Liver (tissue), 3 donors: ENCODE results near the gene AKAP7.
"Not testable (repeated sequence)": the region's sequence is repeated elsewhere in the genome, so short reads cannot be mapped to it uniquely, and the experiment has no call there.

Experiments
- EGR1 ChIP-seq, 2 donors: IDR thresholded peaks; 2 replicates each; pipeline ENCODE4 v1.6.1; 2016 to 2018; ENCODE audit warnings: antibody characterized with exemption in 2 of 2, low read depth in 2 of 2
- FOXA1 ChIP-seq: IDR thresholded peaks from 2 replicates; pipeline ENCODE4 v1.6.1; 2016; ENCODE audit warnings: antibody characterized with exemption
- GABPA ChIP-seq, 2 donors: IDR thresholded peaks in 1 of 2; conservative IDR thresholded peaks in 1 of 2; 2 replicates each; pipeline ENCODE4 v1.6.1; 2016; ENCODE audit warnings: antibody characterized with exemption in 2 of 2, mild to moderate bottlenecking in 1 of 2, moderate library complexity in 1 of 2
- HNF4G ChIP-seq: IDR thresholded peaks from 2 replicates; pipeline ENCODE4 v1.6.1; 2016; ENCODE audit warnings: antibody characterized with exemption
- JUND ChIP-seq, 2 donors: IDR thresholded peaks; 2 replicates each; pipeline ENCODE4 v1.6.1; 2016; ENCODE audit warnings: antibody characterized with exemption in 2 of 2
- RAD21 ChIP-seq, 2 donors: IDR thresholded peaks; 2 replicates each; pipeline ENCODE4 v1.6.1; 2016; ENCODE audit warnings: antibody characterized with exemption in 2 of 2, mild to moderate bottlenecking in 2 of 2
- SP1 ChIP-seq: IDR thresholded peaks from 2 replicates; pipeline ENCODE4 v1.6.1; 2018; ENCODE audit warnings: antibody characterized with exemption, mild to moderate bottlenecking
- TAF1 ChIP-seq: conservative IDR thresholded peaks from 2 replicates; pipeline ENCODE4 v1.6.1; 2016; ENCODE audit warnings: antibody characterized with exemption, mild to moderate bottlenecking
- YY1 ChIP-seq: IDR thresholded peaks from 2 replicates; pipeline ENCODE4 v1.6.1; 2016; ENCODE audit warnings: antibody characterized with exemption, mild to moderate bottlenecking
- TF ChIP-seq, protein P1 (sequence below): fragments of 150-350 bp; IDR thresholded peaks from 2 replicates; pipeline ENCODE4 v1.5.1; 2017; ENCODE audit warnings: improper control_type of control experiment, low read depth, low read length; ENCODE audit not compliant: missing input control
- TF ChIP-seq, protein P2 (sequence below): IDR thresholded peaks from 2 replicates; pipeline ENCODE4 v1.6.1; 2016; ENCODE audit warnings: antibody characterized with exemption, mild to moderate bottlenecking
- TF ChIP-seq, protein P3 (sequence below): IDR thresholded peaks from 2 replicates; pipeline ENCODE4 v1.6.1; 2016; ENCODE audit warnings: antibody characterized with exemption
- TF ChIP-seq, protein P4 (sequence below): IDR thresholded peaks from 2 replicates; pipeline ENCODE4 v1.6.1; 2016; ENCODE audit warnings: antibody characterized with exemption
- TF ChIP-seq, protein P5 (sequence below): IDR thresholded peaks from 2 replicates; pipeline ENCODE4 v1.6.1; 2016; ENCODE audit warnings: antibody characterized with exemption
- donor health status: healthy.
- donor health status: healthy.

DNA sequence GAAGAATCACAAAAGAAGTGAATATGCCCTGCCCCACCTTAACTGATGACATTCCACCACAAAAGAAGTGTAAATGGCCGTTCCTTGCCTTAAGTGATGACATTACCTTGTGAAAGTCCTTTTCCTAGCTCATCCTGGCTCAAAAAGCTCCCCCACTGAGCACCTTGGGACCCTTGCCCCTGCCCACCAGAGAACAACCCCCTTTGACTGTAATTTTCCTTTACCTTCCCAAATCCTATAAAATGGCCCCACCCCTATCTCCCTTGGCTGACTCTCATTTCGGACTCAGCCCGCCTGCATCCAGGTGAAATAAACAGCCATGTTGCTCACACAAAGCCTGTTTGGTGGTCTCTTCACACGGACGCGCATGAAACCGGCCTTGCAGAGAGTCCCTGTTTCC, 165.6 kb downstream of the AKAP7 start:
- TF ChIP-seq TAF1; SP1; JUND (IDR thresholded peaks at IDR 0.05); FOXA1; GABPA (IDR thresholded peaks at IDR 0.05 in 1 of 2, conservative IDR thresholded peaks at IDR 0.05 in 1 of 2); RAD21 (IDR thresholded peaks at IDR 0.05); EGR1 (IDR thresholded peaks at IDR 0.05; ENCODE audit: low read depth in 2 of 2); YY1; HNF4G: not testable (repeated sequence)
- TF ChIP-seq, protein P1, sequence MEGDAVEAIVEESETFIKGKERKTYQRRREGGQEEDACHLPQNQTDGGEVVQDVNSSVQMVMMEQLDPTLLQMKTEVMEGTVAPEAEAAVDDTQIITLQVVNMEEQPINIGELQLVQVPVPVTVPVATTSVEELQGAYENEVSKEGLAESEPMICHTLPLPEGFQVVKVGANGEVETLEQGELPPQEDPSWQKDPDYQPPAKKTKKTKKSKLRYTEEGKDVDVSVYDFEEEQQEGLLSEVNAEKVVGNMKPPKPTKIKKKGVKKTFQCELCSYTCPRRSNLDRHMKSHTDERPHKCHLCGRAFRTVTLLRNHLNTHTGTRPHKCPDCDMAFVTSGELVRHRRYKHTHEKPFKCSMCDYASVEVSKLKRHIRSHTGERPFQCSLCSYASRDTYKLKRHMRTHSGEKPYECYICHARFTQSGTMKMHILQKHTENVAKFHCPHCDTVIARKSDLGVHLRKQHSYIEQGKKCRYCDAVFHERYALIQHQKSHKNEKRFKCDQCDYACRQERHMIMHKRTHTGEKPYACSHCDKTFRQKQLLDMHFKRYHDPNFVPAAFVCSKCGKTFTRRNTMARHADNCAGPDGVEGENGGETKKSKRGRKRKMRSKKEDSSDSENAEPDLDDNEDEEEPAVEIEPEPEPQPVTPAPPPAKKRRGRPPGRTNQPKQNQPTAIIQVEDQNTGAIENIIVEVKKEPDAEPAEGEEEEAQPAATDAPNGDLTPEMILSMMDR: not testable (repeated sequence)
- TF ChIP-seq, protein P2, sequence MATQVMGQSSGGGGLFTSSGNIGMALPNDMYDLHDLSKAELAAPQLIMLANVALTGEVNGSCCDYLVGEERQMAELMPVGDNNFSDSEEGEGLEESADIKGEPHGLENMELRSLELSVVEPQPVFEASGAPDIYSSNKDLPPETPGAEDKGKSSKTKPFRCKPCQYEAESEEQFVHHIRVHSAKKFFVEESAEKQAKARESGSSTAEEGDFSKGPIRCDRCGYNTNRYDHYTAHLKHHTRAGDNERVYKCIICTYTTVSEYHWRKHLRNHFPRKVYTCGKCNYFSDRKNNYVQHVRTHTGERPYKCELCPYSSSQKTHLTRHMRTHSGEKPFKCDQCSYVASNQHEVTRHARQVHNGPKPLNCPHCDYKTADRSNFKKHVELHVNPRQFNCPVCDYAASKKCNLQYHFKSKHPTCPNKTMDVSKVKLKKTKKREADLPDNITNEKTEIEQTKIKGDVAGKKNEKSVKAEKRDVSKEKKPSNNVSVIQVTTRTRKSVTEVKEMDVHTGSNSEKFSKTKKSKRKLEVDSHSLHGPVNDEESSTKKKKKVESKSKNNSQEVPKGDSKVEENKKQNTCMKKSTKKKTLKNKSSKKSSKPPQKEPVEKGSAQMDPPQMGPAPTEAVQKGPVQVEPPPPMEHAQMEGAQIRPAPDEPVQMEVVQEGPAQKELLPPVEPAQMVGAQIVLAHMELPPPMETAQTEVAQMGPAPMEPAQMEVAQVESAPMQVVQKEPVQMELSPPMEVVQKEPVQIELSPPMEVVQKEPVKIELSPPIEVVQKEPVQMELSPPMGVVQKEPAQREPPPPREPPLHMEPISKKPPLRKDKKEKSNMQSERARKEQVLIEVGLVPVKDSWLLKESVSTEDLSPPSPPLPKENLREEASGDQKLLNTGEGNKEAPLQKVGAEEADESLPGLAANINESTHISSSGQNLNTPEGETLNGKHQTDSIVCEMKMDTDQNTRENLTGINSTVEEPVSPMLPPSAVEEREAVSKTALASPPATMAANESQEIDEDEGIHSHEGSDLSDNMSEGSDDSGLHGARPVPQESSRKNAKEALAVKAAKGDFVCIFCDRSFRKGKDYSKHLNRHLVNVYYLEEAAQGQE: not testable (repeated sequence)
- TF ChIP-seq, protein P3, sequence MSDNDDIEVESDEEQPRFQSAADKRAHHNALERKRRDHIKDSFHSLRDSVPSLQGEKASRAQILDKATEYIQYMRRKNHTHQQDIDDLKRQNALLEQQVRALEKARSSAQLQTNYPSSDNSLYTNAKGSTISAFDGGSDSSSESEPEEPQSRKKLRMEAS: not testable (repeated sequence)
- TF ChIP-seq, protein P4, sequence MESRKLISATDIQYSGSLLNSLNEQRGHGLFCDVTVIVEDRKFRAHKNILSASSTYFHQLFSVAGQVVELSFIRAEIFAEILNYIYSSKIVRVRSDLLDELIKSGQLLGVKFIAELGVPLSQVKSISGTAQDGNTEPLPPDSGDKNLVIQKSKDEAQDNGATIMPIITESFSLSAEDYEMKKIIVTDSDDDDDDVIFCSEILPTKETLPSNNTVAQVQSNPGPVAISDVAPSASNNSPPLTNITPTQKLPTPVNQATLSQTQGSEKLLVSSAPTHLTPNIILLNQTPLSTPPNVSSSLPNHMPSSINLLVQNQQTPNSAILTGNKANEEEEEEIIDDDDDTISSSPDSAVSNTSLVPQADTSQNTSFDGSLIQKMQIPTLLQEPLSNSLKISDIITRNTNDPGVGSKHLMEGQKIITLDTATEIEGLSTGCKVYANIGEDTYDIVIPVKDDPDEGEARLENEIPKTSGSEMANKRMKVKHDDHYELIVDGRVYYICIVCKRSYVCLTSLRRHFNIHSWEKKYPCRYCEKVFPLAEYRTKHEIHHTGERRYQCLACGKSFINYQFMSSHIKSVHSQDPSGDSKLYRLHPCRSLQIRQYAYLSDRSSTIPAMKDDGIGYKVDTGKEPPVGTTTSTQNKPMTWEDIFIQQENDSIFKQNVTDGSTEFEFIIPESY: not testable (repeated sequence)
- TF ChIP-seq, protein P5, sequence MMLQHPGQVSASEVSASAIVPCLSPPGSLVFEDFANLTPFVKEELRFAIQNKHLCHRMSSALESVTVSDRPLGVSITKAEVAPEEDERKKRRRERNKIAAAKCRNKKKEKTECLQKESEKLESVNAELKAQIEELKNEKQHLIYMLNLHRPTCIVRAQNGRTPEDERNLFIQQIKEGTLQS: not testable (repeated sequence)
